Fibroblast of villous mesenchyme (primary cell): ENCODE results near the gene ENPEP. TPM values are rescaled to one million over a fixed set of nuclear protein-coding genes. Genes with fewer than 3 reads are reported as not detected.

Source experiments
- DNase-seq: peaks from one replicate; pipeline ENCODE4 v3.0.0-alpha.2; 2010; ENCODE audit warnings: low read depth
- H3K4me3 ChIP-seq: 2 replicates; pipeline ENCODE4 v1.5.1; 2011; ENCODE audit warnings: low read depth, mild to moderate bottlenecking, low read length
- total RNA-seq: library from RNA; depleted of rRNA; stranded (reverse); fragments of >200 nt; gene quantifications from 2 replicates; pipeline ENCODE4 v1.2.3, GENCODE V29; 2012
- TF ChIP-seq, protein P1 (sequence below): IDR thresholded peaks from 2 replicates; pipeline ENCODE4 v1.5.1; 2012; ENCODE audit warnings: low read depth, mild to moderate bottlenecking, low read length; ENCODE audit not compliant: insufficient read depth

ENPEP gene
- total RNA-seq, 1 donor = 0.43 TPM

DNA sequence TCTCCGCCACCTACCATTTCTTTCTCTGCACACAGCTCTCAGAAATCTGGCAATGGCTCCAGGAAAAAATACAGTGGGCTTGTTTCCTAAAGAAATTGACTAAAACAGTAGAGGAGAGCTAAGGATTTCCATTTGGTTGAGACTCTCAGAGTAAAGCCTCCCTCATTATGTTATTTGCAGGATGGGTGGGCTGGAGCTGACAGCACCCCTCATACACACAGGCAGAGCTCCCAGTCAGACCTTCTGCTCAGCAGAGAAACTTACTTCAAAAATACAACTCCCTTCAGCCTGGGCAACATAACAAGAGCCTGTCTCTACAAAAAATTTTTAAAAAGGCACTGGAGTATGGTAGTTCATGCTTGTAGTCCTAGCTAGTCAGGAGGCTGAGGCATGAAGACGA lies 44.9 kb downstream of the ENPEP start:
- DNase-seq = no peak
- TF ChIP-seq, protein P1, sequence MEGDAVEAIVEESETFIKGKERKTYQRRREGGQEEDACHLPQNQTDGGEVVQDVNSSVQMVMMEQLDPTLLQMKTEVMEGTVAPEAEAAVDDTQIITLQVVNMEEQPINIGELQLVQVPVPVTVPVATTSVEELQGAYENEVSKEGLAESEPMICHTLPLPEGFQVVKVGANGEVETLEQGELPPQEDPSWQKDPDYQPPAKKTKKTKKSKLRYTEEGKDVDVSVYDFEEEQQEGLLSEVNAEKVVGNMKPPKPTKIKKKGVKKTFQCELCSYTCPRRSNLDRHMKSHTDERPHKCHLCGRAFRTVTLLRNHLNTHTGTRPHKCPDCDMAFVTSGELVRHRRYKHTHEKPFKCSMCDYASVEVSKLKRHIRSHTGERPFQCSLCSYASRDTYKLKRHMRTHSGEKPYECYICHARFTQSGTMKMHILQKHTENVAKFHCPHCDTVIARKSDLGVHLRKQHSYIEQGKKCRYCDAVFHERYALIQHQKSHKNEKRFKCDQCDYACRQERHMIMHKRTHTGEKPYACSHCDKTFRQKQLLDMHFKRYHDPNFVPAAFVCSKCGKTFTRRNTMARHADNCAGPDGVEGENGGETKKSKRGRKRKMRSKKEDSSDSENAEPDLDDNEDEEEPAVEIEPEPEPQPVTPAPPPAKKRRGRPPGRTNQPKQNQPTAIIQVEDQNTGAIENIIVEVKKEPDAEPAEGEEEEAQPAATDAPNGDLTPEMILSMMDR = no peak
- no peak overlapping the region for H3K4me3 ChIP-seq

DNA sequence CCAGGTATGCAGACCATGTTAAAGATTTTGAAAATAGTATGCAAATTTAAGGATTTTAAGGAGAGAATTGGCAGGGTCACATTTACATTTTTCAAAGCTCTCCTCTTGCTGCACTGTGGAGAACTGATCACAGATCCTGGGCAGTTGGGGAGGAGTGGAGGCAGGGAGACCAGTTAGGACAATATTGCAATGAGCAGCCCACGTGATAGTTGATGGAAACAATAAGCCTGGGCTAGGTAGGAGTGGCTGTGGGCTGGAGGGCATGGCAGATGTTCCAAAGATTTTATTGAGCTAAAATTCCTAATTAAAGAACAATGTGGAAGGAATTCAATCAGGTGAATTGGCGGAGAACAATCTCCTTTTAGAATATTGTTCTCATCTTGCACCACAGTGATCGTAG lies 50.6 kb downstream of the ENPEP start:
- TF ChIP-seq, protein P1 = no peak
- no peak for DNase-seq
- no peak overlapping the region for H3K4me3 ChIP-seq

GRCh38 chr4:110527156-110527555 lies 51.2 kb downstream of the ENPEP start:
- no peak overlapping the region for H3K4me3 ChIP-seq
- TF ChIP-seq, protein P1 = no peak
- no peak for DNase-seq

- DNase-seq = peak; percentile 9
- TF ChIP-seq, protein P1 = no peak
- no peak overlapping the region for H3K4me3 ChIP-seq
Measured at GRCh38 chr4:110532901-110533589, 57.1 kb downstream of the ENPEP start.

GRCh38 chr4:110533590-110533910 lies 57.6 kb downstream of the ENPEP start:
- TF ChIP-seq, protein P1 = no peak
- peak; percentile 36 for DNase-seq
- no peak overlapping the region for H3K4me3 ChIP-seq

DNA sequence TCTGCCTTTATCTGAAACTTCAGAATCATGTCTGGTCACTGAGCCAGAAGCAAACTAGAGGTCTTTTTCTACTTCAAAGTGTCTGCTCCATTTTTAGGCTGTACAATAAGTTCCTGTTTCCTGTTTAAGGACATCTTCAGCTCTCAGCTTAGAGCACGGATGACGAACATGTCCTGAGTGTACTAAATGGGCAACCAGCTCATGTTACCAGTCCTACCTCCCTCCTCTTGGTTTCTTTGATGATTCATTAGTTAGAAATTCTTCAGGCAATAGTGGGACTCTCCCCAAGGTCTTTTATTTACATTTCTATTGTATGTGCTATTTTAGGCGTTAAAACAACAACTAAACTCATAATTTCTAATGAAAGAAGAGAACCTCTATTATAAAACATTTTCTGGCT lies 58.0 kb downstream of the ENPEP start:
- H3K4me3 ChIP-seq = no peak overlapping the region

GRCh38 chr4:110540581-110540980 lies 64.6 kb downstream of the ENPEP start:
- no peak overlapping the region for H3K4me3 ChIP-seq
- peak; percentile 33 for DNase-seq
- TF ChIP-seq, protein P1 = no peak

More for the DNA sequence above, 58.0 kb downstream of the ENPEP start:
- TF ChIP-seq, protein P1 = no peak
- peak; percentile 96 for DNase-seq
